Natural killer cell (primary cell): ENCODE results near the gene CEACAM16. TPM values are rescaled to one million over a fixed set of nuclear protein-coding genes. Genes with fewer than 3 reads are reported as not detected.

Source experiments
- ATAC-seq, 3 donors: fragments of 150-1000 bp in 2 of 3; fragments of 200-7000 bp in 1 of 3; cut with Tn5 transposase; 1 replicate in 1 of 3; 2 replicates in 2 of 3; pipeline ENCODE4 v1.10.0; 2021; ENCODE audit warnings: mild to moderate bottlenecking in 2 of 3, moderate library complexity in 2 of 3
- DNase-seq, 2 donors: peaks; one replicate each; pipeline versions ENCODE4 v3.0.0 to v3.0.0-alpha.2; 2013 to 2021; ENCODE audit warnings: mixed read lengths in 1 of 2
- H3K27ac ChIP-seq: one replicate; pipeline ENCODE4 v1.5.1; 2013; ENCODE audit warnings: mild to moderate bottlenecking, low read length
- H3K27me3 ChIP-seq: one replicate; pipeline ENCODE4 v1.6.1; 2013; ENCODE audit warnings: low read length; ENCODE audit not compliant: control insufficient read depth, insufficient read depth
- H3K36me3 ChIP-seq: one replicate; pipeline ENCODE4 v1.6.1; 2013; ENCODE audit warnings: low read length; ENCODE audit not compliant: control insufficient read depth, insufficient read depth
- H3K4me1 ChIP-seq: one replicate; pipeline ENCODE4 v1.6.1; 2013; ENCODE audit warnings: low read length; ENCODE audit not compliant: control insufficient read depth, insufficient read depth
- H3K4me3 ChIP-seq: one replicate; pipeline ENCODE4 v1.5.1; 2013; ENCODE audit warnings: low read length
- H3K9me3 ChIP-seq: one replicate; pipeline ENCODE4 v1.6.1; 2013; ENCODE audit warnings: low read length; ENCODE audit not compliant: control insufficient read depth, insufficient read depth
- H3K27ac Mint-ChIP-seq, 2 donors: one replicate each; pipeline ENCODE4 v1.8.0; 2022; ENCODE audit warnings: mild to moderate bottlenecking in 2 of 2, mixed read lengths in 2 of 2, moderate library complexity in 1 of 2
- H3K27me3 Mint-ChIP-seq, 2 donors: one replicate each; pipeline ENCODE4 v1.8.0; 2022; ENCODE audit warnings: low read depth in 2 of 2, mixed read lengths in 2 of 2
- H3K36me3 Mint-ChIP-seq: one replicate; pipeline ENCODE4 v1.8.0; 2022; ENCODE audit warnings: mixed read lengths
- H3K4me1 Mint-ChIP-seq, 2 donors: one replicate each; pipeline ENCODE4 v1.8.0; 2022; ENCODE audit warnings: mixed read lengths in 2 of 2
- H3K4me3 Mint-ChIP-seq: one replicate; pipeline ENCODE4 v1.8.0; 2022; ENCODE audit warnings: mild to moderate bottlenecking, moderate library complexity, mixed read lengths
- H3K9me3 Mint-ChIP-seq, 2 donors: one replicate each; pipeline ENCODE4 v1.8.0; 2022; ENCODE audit warnings: mixed read lengths in 2 of 2
- CTCF ChIP-seq: fragments of 200-600 bp; IDR thresholded peaks from one replicate; pipeline ENCODE4 v1.8.0; 2022; ENCODE audit warnings: antibody characterized with exemption
- whole genome bisulfite sequencing: methylation state at CpG from one replicate; pipeline ENCODE4 v1.1.7; 2013; ENCODE audit warnings: missing lambda C conversion rate; ENCODE audit not compliant: insufficient coverage; 5-methylcytosine and 5-hydroxymethylcytosine counted together
- intact Hi-C: fragments of 100-400 bp; cut with micrococcal nuclease; formaldehyde crosslinking; loops from one replicate; pipeline ENCODE4 v1.14.2; 2022
- total RNA-seq, 4 donors: library from RNA; stranded (reverse); fragments of 120-200 nt in 1 of 4; gene quantifications; one replicate each; pipeline versions ENCODE4 v1.2.3 to v1.2.4, GENCODE V29; 2013 to 2022

Gene CEACAM16
- total RNA-seq, 3 donors from 2014 or later (not counting 1 experiment from before 2014, with no cell fraction given), result not detected

- H3K36me3 Mint-ChIP-seq, result no peaks in the 10 kb centered on the region
- Histone ChIP-seq H3K27ac (no peak overlapping the region), H3K9me3 (no peaks in the 10 kb centered on the region), H3K4me1 (peaks cover 27% of the 10 kb centered on the region), H3K4me3 (no peak overlapping the region), H3K27me3 (no peaks in the 10 kb centered on the region), H3K36me3 (no peaks in the 10 kb centered on the region)
- intact Hi-C loops, result loop anchor here (10.0 kb wide), 1 partner anchor 155 kb away; the partner anchor contains the start of gene NECTIN2
- H3K9me3 Mint-ChIP-seq, result no peaks in the 10 kb centered on the region
- H3K27ac Mint-ChIP-seq, result peak overlapping the region in 1 of 2 donors; percentile 51
- WGBS, result 100% methylated on average over 1 of the region's 3 CpGs
- ATAC-seq, result no peak
- H3K4me1 Mint-ChIP-seq, result peaks cover 0 to 25% of the 10 kb centered on the region in 2 donors
- no peak for DNase-seq
- H3K4me3 Mint-ChIP-seq, result no peak overlapping the region
- no peak for TF ChIP-seq CTCF
- H3K27me3 Mint-ChIP-seq, result peaks cover 2 to 3% of the 10 kb centered on the region in 2 donors
These were observed 8.9 kb upstream of the CEACAM16 start for GRCh38 chr19:44690131-44690440.

- WGBS, result 15% methylated on average over 3 of the region's 5 CpGs
- Histone ChIP-seq H3K4me3 (no peak overlapping the region), H3K36me3 (no peaks in the 10 kb centered on the region), H3K27ac (peak overlapping the region; percentile 86), H3K27me3 (no peaks in the 10 kb centered on the region), H3K9me3 (no peaks in the 10 kb centered on the region), H3K4me1 (peaks cover 27% of the 10 kb centered on the region)
- Mint-ChIP-seq H3K4me1 (peaks cover 0 to 23% of the 10 kb centered on the region in 2 donors), H3K27ac (peak overlapping the region in 1 of 2 donors; percentile 84), H3K4me3 (no peak overlapping the region), H3K36me3 (no peaks in the 10 kb centered on the region), H3K9me3 (no peaks in the 10 kb centered on the region), H3K27me3 (no peaks in the 10 kb centered on the region)
- TF ChIP-seq CTCF, result no peak
- no peak for ATAC-seq
- DNase-seq, result no peak
- intact Hi-C loops, result loop anchor here (10.0 kb wide), 1 partner anchor 152 kb away; the partner anchor contains the start of gene NECTIN2
These were observed 6.6 kb upstream of the CEACAM16 start for GRCh38 chr19:44692379-44692721.

GRCh38 chr19:44694184-44694579 is 4.8 kb upstream of the CEACAM16 start:
- Histone ChIP-seq H3K9me3 (no peaks in the 10 kb centered on the region), H3K27ac (no peak overlapping the region), H3K27me3 (no peaks in the 10 kb centered on the region), H3K4me1 (peaks cover 23% of the 10 kb centered on the region), H3K4me3 (no peak overlapping the region), H3K36me3 (no peaks in the 10 kb centered on the region)
- Mint-ChIP-seq H3K27me3 (peaks cover 0 to 7% of the 10 kb centered on the region in 2 donors), H3K4me1 (peaks cover 0 to 20% of the 10 kb centered on the region in 2 donors), H3K27ac (peak overlapping the region in 1 of 2 donors; percentile 51), H3K9me3 (no peaks in the 10 kb centered on the region), H3K36me3 (no peaks in the 10 kb centered on the region), H3K4me3 (no peak overlapping the region)
- peak in 1 of 2 donors; percentile 40 for DNase-seq
- 77% methylated on average over 2 of the region's 2 CpGs for WGBS
- ATAC-seq, result no peak
- peak; percentile 10 for TF ChIP-seq CTCF
- intact Hi-C loops, result loop anchor here (10.0 kb wide), 1 partner anchor 151 kb away; the partner anchor contains the start of gene NECTIN2
